GM18861 (cell line): Measurements from ENCODE around the gene RPL12.
"Not testable (repeated sequence)": the region's sequence is repeated elsewhere in the genome, so short reads cannot be mapped to it uniquely, and the experiment has no call there.

Experiments
- ATAC-seq: cut with Tn5 transposase; IDR thresholded peaks from one replicate; pipeline ENCODE4 v1.9.1; 2021; ENCODE audit not compliant: unreplicated experiment

RPL12 gene

GRCh38 chr9:127470662-127471061, 19.5 kb upstream of the RPL12 start:
- ATAC-seq = no peak

GRCh38 chr9:127467621-127468020, 16.4 kb upstream of the RPL12 start:
- ATAC-seq = no peak

- not testable (repeated sequence) for ATAC-seq
Observed at GRCh38 chr9:127466407-127466917, 15.3 kb upstream of the RPL12 start.

GRCh38 chr9:127463911-127464310, 12.7 kb upstream of the RPL12 start:
- ATAC-seq = no peak

- no peak for ATAC-seq
Observed at GRCh38 chr9:127463382-127463781, 12.2 kb upstream of the RPL12 start.

- ATAC-seq = no peak
Observed at GRCh38 chr9:127458921-127459320, 7.7 kb upstream of the RPL12 start.

- ATAC-seq = no peak
Observed at GRCh38 chr9:127457191-127457878, 6.1 kb upstream of the RPL12 start.

- ATAC-seq = no peak
Observed at GRCh38 chr9:127455324-127455992, 4.3 kb upstream of the RPL12 start.

GRCh38 chr9:127452691-127453090, 1.5 kb upstream of the RPL12 start:
- ATAC-seq = no peak

GRCh38 chr9:127451858-127452656, 851 bp upstream of the RPL12 start:
- ATAC-seq = no peak

- ATAC-seq = no peak
Observed at GRCh38 chr9:127451608-127451857, 327 bp upstream of the RPL12 start.

- no peak for ATAC-seq
Observed at GRCh38 chr9:127450243-127450760, 904 bp downstream of the RPL12 start.

GRCh38 chr9:127449332-127449966, 1.8 kb downstream of the RPL12 start:
- no peak for ATAC-seq

- no peak for ATAC-seq
Observed at GRCh38 chr9:127448112-127448805, 2.9 kb downstream of the RPL12 start.

GRCh38 chr9:127447416-127448111, 3.6 kb downstream of the RPL12 start:
- no peak for ATAC-seq

- no peak for ATAC-seq
Observed at GRCh38 chr9:127446713-127447415, 4.3 kb downstream of the RPL12 start.

- ATAC-seq = no peak
Observed at GRCh38 chr9:127445851-127446712, 5.1 kb downstream of the RPL12 start.
